Astrocyte of the cerebellum (primary cell): Measurements from ENCODE around the gene MYO16.

Experiments
- DNase-seq: peaks from one replicate; pipeline ENCODE4 v3.0.0-alpha.2; 2011; ENCODE audit warnings: low read depth
- H3K4me3 ChIP-seq: 2 replicates; pipeline ENCODE4 v1.5.1; 2011; ENCODE audit warnings: mild to moderate bottlenecking, low read depth, low read length, moderate library complexity
- in situ Hi-C: cut with HindIII; loops from 2 replicates; pipeline ENCODE4 v1.10.0; 2017; ENCODE audit warnings: low sequenced_read_pairs
- TF ChIP-seq, protein P1 (sequence below): IDR thresholded peaks from 2 replicates; pipeline ENCODE4 v1.5.1; 2012; ENCODE audit warnings: low read length, low read depth, moderate library complexity, mild to moderate bottlenecking; ENCODE audit errors: missing control alignments

Gene MYO16

DNA sequence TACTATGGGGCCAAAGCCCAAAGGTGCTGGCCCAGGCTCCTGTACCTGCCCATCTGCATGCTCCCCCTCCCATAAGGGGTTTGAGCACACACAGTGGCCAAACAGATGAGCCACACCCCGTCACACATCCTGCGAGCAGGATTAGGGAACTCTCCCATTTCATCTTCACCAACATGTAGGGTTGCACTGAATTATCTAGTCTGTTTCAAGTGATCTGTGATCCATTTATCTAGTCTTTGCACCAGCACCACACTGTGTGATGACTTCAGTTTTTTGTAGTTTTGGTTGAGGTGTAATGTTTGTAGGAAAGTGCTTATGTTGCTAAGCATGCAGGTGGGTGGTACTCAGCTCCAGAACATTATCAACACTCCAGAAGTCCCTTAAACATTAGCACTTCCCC lies 249.3 kb downstream of the MYO16 start:
- in situ Hi-C loops: no loop called here
- H3K4me3 ChIP-seq: no peak overlapping the region
- no peak for DNase-seq
- TF ChIP-seq, protein P1, sequence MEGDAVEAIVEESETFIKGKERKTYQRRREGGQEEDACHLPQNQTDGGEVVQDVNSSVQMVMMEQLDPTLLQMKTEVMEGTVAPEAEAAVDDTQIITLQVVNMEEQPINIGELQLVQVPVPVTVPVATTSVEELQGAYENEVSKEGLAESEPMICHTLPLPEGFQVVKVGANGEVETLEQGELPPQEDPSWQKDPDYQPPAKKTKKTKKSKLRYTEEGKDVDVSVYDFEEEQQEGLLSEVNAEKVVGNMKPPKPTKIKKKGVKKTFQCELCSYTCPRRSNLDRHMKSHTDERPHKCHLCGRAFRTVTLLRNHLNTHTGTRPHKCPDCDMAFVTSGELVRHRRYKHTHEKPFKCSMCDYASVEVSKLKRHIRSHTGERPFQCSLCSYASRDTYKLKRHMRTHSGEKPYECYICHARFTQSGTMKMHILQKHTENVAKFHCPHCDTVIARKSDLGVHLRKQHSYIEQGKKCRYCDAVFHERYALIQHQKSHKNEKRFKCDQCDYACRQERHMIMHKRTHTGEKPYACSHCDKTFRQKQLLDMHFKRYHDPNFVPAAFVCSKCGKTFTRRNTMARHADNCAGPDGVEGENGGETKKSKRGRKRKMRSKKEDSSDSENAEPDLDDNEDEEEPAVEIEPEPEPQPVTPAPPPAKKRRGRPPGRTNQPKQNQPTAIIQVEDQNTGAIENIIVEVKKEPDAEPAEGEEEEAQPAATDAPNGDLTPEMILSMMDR: no peak

DNA sequence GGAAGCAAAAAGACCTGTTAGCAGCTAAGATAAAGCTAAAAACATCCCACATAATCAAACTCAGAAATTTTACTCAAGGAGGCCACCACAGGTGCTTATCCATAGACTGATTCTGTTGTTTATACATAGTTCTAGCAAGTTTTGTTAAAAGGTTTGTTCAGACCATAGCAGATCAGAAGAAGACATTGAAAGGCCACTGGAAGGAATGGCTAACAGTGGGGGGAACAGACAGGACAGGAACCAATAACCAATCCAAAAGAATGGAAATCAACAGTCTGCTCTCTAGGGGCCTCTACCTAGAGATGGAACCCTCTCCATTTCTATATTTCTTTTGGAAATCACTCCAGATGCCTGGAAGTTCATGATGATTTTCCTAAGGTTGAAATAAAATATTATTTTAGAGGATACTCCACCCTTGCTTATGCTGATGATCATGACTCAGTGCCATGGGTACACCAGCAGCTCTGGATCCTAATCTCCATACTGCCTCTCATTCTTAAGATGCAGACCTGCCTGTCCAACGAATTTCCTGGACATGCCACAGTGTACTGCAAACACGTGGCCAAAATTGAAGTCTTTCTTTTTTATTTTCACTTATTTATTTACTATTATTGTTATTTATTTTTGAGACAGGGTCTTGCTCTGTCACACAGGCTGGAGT lies 260.0 kb downstream of the MYO16 start:
- TF ChIP-seq, protein P1: no peak
- H3K4me3 ChIP-seq: no peak overlapping the region
- DNase-seq: no peak
- in situ Hi-C loops: no loop called here

DNA sequence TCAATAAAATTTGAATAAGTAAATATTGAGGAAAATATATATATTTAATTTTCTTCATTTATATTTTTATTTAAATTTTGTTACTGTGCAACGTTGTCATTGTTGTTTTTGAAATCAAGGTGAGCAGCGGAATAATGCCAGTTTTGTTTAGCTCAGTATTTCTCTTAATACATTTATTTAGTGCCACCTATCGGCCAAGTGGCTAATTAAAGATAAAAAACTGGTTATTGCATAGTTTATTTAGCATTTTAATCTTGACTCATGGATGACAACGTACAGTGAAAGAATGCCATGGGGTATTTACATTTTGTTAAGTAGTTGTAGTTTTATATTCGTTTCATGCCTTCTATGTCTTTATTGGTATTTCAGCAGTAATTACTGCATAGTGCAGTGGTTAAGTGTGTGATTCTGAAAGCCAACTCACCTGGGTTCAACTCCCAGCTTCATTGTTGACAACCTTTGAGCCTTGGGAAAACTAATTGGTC lies 265.9 kb downstream of the MYO16 start:
- TF ChIP-seq, protein P1: peak; percentile 17
- DNase-seq: peak; percentile 42
- no peak overlapping the region for H3K4me3 ChIP-seq
- in situ Hi-C loops: no loop called here

DNA sequence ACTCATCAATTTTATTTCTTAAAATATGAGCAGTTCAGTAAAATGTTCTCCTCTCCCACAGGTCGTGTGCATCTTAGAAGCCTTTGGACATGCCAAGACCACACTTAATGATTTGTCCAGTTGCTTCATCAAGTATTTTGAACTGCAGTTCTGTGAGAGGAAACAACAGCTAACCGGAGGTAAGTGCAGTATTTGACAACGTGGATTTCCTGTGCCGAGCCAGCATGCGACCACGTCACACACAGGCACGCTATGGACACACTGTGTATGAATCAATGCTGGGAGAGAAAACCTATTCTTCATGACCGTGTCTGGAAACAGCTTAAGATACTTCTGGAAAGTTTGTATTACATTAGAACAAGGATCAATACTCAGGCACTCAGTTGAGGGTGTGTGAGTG lies 268.5 kb downstream of the MYO16 start:
- no peak for DNase-seq
- TF ChIP-seq, protein P1: no peak
- no peak overlapping the region for H3K4me3 ChIP-seq
- in situ Hi-C loops: no loop called here

DNA sequence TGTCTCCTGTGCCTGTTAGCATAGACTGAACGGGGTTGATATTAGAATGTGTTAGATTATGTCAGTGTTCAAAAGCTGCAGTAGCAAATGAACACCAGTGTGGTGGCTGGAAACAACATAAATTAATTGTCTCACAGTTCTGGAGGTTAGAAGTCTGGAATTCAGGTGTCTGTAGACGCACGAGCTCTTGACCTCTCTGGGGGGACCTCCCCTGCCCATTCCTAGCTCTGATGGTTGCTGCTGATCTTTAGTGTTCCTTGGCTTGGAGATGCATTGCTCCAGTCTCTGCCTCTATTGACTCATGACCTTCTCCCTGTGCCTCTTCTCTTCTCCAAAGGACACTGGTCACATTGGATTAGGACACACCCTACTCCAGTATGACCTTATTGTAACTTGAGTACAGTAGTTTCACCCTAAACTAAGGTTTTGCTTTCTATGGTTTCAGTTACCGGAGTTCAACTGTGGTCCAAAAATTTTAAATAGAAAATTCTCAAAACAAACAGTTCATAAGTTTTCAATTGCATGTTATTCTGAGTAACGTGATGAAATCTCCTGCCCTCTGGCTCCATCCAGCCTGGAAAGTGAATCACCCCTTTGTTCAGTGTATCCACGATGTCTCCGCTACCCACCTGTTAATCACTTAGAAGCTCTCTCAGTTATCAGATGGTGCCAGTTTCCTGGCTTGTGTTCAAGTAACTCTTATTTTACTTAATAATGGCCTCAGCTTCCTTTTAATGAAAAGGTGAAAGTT lies 273.2 kb downstream of the MYO16 start:
- DNase-seq: no peak
- H3K4me3 ChIP-seq: no peak overlapping the region
- TF ChIP-seq, protein P1: no peak
- in situ Hi-C loops: no loop called here

DNA sequence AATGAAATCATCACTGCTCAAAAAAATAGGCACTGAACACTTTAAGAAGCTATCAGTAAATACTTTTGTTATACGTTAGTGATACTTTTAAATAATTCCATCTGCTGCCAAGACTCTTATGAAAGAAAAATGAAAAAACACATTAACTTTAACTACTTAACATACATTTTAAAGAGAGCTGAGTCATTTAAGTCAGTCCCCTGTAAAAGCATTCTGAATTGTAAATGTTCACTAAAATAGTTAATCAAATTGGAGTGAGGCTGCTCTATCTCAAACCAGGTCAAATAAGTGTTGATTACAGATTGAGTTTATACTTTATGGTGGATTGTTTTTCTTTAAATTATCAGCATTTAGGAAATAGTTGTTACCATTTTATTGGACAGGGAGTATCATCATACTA lies 274.2 kb downstream of the MYO16 start:
- in situ Hi-C loops: no loop called here
- no peak for DNase-seq
- H3K4me3 ChIP-seq: no peak overlapping the region
- TF ChIP-seq, protein P1: no peak
